Measurements from ENCODE around the gene ZNF561.

Gene ZNF561

GRCh38 chr19:9570255-9570654, 50.8 kb downstream of the ZNF561 start:
- DNase-seq: no peak

DNA sequence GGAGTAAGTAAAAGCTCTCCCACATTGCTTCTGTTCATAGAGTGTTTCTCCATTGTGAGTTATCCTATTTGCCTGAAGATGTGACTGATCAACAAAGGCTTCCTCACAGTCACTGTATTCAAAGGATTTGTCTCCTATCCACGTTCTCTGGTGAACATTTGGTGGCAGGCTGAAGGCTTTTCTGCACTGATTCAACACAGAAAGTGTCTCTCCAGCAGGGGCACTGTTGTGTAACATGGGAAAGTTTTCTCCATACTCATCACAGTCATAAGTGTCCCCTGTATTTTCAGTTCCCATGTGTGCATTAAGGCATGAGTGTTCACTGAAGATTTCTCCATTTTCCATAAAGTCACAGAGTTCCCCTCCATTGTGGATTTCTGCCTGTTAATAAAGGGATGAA, 54.3 kb downstream of the ZNF561 start:
- DNase-seq: no peak

DNA sequence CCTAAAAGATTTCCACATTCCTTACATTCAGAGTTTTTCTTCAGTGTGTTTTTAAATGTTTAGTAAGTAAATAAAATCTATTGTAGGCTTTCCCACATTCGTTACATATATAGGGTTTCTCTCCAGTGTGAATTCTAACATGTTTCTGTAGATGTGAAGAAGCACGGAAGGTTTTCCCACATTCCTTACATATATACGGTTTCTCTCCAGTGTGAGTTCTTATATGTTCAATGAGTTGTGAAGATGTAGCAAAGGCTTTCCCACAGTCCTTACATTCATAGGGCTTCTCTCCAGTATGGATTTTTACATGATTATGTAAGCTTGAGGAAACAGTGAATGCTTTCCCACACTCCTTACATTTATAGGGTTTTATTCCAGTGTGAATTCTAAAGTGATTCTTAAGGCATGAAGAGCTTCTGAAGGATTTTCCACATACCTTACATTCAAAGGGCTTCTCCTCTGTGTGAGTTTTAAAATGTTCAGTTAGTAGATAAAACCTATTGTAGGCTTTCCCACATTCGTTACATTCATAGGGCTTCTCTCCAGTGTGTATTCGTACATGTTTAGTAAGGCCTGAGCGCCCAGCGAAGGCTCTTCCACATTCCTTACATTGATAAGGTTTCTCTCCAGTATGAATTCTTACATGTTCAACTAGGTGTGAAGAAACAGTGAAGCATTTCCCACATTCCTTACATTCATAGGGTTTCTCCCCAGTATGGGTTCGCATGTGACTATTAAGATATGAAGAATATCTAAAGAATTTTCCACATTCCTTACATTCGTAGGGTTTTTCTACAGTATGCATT, 54.9 kb downstream of the ZNF561 start:
- no peak for DNase-seq
